Measurements from ENCODE around the gene TNFSF12. TPM values are rescaled to one million over a fixed set of nuclear protein-coding genes. Genes with fewer than 3 reads are reported as not detected.
A peak's percentile ranks its signal among the peaks of the same experiment; 100 is the strongest.

The TNFSF12 gene, protein sequence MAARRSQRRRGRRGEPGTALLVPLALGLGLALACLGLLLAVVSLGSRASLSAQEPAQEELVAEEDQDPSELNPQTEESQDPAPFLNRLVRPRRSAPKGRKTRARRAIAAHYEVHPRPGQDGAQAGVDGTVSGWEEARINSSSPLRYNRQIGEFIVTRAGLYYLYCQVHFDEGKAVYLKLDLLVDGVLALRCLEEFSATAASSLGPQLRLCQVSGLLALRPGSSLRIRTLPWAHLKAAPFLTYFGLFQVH
- total RNA-seq = 1 to 10 TPM; 4.6 to 6.5 (median 6.1) TPM

DNA sequence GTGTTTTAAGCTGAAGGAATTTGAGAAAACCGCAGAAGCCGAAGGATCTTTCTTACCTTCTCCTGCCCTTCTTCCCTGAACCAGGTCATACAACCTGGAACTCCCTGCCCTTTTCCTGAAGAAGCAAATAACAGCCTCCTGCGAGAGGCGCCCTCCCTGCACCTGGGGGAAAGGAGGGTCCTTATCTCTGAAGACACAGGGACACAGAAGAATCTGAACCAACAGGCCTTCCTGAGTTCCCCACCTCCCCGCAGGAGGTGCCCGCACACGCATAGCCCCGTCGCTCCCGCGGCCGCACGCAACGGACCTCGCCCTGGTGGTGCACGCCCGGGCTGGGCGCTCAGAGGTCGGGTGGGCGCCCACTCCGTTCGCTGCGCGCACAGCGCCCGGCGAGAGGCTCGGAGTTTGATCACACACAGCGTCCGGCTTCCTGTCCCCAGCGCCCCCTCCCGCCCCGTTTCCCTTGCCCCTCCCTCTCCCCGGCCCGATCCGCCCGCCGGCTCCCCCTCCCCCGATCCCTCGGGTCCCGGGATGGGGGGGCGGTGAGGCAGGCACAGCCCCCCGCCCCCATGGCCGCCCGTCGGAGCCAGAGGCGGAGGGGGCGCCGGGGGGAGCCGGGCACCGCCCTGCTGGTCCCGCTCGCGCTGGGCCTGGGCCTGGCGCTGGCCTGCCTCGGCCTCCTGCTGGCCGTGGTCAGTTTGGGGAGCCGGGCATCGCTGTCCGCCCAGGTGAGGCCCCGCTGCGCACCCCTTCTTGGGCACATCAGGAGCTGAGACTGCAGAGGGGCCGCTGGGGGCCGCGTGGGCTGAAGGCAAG is at the start of gene TNFSF12:
Gene TNFSF12 (plus strand): TSS at position 474 of the 816 bp plus-strand sequence. CDS start 96 bp downstream, at position 570.
- ATAC-seq (peak; percentile 72 to 73), DNase-seq (peak; percentile 37)
- H3K27me3 Mint-ChIP-seq (ENCODE audit: low read depth) = no peaks in the 10 kb centered on the region
- H3K9me3 Mint-ChIP-seq = no peaks in the 10 kb centered on the region
- no peaks in the 10 kb centered on the region for H3K36me3 Mint-ChIP-seq (ENCODE audit: insufficient read depth)
- H3K4me3 Mint-ChIP-seq = peak within 1 kb of the TSS; percentile 79
- peaks cover 50% of the 10 kb centered on the region for H3K4me1 Mint-ChIP-seq (ENCODE audit: low read depth)

DNA sequence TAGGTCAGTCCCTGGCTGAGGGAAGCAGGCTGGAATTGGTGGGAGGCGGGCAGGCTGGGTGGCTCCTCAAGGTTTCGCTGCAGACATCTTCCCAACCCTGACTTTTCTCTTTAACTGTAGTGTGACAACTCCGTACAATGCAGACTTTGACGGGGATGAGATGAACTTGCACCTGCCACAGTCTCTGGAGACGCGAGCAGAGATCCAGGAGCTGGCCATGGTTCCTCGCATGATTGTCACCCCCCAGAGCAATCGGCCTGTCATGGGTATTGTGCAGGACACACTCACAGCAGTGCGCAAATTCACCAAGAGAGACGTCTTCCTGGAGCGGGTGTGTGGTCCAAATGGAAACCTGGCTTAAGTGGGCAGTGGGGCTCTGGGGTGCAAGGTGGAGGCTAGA is 49.7 kb upstream of the TNFSF12 start:
- no peak for DNase-seq
- no peaks in the 10 kb centered on the region for H3K27me3 Mint-ChIP-seq (ENCODE audit: low read depth)
- no peak for ATAC-seq
- H3K4me3 Mint-ChIP-seq = no peak overlapping the region
- peaks cover 6% of the 10 kb centered on the region for H3K4me1 Mint-ChIP-seq (ENCODE audit: low read depth)
- H3K36me3 Mint-ChIP-seq (ENCODE audit: insufficient read depth) = peaks cover 48% of the 10 kb centered on the region
- no peaks in the 10 kb centered on the region for H3K9me3 Mint-ChIP-seq

DNA sequence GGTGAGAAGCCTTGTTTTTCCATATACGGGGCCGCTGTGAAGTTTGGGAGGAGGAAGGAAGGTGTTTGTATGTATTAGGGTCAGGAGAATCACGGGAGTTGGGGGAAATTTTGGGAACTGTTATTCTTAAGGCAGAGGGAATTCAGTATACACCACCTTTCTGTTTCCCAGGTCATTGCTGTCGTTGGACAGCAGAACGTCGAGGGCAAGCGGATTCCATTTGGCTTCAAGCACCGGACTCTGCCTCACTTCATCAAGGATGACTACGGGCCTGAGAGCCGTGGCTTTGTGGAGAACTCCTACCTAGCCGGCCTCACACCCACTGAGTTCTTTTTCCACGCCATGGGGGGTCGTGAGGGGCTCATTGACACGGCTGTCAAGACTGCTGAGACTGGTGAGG is 47.1 kb upstream of the TNFSF12 start:
- Mint-ChIP-seq H3K4me1 (ENCODE audit: low read depth) (no peaks in the 10 kb centered on the region), H3K36me3 (ENCODE audit: insufficient read depth) (peaks cover 55% of the 10 kb centered on the region), H3K4me3 (no peak overlapping the region), H3K9me3 (no peaks in the 10 kb centered on the region), H3K27me3 (ENCODE audit: low read depth) (no peaks in the 10 kb centered on the region)
- DNase-seq = no peak
- ATAC-seq = no peak

DNA sequence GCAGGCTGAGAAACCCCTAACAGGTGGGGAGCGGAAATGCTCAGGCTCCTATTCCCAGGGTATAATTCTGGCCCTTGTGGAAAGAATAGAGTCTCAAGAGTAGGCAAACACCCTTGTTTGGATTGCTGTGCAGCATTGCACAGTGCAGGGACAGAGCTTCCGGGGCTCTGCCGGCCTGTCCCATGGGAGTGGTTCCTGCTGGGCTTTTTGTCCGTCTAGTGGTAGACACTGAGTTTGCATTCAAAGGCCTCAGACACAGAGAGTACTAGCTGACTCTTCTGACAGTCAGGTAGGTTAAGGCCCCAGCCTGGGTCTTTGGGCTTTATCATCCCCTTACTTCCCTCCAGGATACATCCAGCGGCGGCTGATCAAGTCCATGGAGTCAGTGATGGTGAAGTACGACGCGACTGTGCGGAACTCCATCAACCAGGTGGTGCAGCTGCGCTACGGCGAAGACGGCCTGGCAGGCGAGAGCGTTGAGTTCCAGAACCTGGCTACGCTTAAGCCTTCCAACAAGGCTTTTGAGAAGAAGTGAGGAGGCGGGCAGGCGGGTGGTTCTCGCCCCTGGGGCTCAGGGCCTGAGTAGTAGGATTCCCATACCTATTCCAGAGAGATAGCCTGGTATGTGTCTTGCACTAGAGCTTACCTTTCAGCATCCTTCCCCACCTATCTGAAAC is 46.5 kb upstream of the TNFSF12 start:
- Mint-ChIP-seq H3K4me1 (ENCODE audit: low read depth) (no peaks in the 10 kb centered on the region), H3K4me3 (no peak overlapping the region), H3K36me3 (ENCODE audit: insufficient read depth) (peaks cover 51% of the 10 kb centered on the region), H3K9me3 (no peaks in the 10 kb centered on the region), H3K27me3 (ENCODE audit: low read depth) (no peaks in the 10 kb centered on the region)
- ATAC-seq = no peak
- DNase-seq = no peak

DNA sequence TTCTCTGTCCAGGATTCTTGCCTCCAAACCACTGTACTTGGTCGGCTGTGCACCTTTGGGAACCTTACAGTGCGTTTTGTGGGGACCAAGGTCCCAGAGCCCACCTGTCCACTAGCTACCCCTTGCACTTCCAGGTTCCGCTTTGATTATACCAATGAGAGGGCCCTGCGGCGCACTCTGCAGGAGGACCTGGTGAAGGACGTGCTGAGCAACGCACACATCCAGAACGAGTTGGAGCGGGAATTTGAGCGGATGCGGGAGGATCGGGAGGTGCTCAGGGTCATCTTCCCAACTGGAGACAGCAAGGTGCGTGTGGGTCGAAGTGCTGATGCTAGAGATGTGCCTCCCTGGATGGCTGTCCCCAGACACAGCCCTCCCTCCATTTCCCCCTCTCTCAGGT is 45.9 kb upstream of the TNFSF12 start:
- Mint-ChIP-seq H3K9me3 (no peaks in the 10 kb centered on the region), H3K4me3 (no peak overlapping the region), H3K4me1 (ENCODE audit: low read depth) (no peaks in the 10 kb centered on the region), H3K36me3 (ENCODE audit: insufficient read depth) (peaks cover 53% of the 10 kb centered on the region), H3K27me3 (ENCODE audit: low read depth) (no peaks in the 10 kb centered on the region)
- DNase-seq (no peak), ATAC-seq (no peak)

DNA sequence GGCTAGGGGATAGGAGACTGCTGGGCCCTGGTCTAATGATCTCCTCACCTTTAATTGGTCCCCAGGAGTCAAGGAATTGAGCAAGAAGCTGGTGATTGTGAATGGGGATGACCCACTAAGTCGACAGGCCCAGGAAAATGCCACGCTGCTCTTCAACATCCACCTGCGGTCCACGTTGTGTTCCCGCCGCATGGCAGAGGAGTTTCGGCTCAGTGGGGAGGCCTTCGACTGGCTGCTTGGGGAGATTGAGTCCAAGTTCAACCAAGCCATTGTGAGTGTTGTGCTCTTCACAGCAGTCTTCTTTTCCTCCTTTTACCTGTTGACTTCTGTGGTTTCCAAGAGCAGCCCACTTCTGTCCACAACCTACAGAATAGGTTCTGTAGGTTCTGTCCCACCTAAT is 45.3 kb upstream of the TNFSF12 start:
- Mint-ChIP-seq H3K4me3 (no peak overlapping the region), H3K4me1 (ENCODE audit: low read depth) (no peaks in the 10 kb centered on the region), H3K27me3 (ENCODE audit: low read depth) (no peaks in the 10 kb centered on the region), H3K9me3 (no peaks in the 10 kb centered on the region), H3K36me3 (ENCODE audit: insufficient read depth) (peaks cover 56% of the 10 kb centered on the region)
- no peak for ATAC-seq
- DNase-seq = no peak

DNA sequence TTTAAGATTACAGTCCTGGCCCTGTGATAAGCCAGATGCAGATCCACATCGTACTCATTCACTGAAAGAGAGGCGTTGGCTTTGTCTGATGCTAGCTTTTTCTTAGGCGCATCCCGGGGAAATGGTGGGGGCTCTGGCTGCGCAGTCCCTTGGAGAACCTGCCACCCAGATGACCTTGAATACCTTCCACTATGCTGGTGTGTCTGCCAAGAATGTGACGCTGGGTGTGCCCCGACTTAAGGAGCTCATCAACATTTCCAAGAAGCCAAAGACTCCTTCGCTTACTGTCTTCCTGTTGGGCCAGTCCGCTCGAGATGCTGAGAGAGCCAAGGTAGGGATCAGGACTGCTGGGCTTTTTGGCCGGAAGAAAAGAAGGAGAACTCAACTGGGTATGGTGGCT is 40.7 kb upstream of the TNFSF12 start:
- Mint-ChIP-seq H3K27me3 (ENCODE audit: low read depth) (no peaks in the 10 kb centered on the region), H3K9me3 (no peaks in the 10 kb centered on the region), H3K36me3 (ENCODE audit: insufficient read depth) (peaks cover 55% of the 10 kb centered on the region), H3K4me1 (ENCODE audit: low read depth) (no peaks in the 10 kb centered on the region), H3K4me3 (no peak overlapping the region)
- DNase-seq (no peak), ATAC-seq (no peak)

DNA sequence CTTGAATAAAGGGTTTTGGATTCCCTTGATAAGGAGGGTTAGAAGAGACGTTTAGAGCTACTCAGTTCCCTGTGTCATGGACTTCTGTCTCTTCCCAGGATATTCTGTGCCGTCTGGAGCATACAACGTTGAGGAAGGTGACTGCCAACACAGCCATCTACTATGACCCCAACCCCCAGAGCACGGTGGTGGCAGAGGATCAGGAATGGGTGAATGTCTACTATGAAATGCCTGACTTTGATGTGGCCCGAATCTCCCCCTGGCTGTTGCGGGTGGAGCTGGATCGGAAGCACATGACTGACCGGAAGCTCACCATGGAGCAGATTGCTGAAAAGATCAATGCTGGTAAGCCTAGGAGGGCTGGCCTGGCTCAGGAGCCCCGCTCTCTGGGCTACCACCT is 40.0 kb upstream of the TNFSF12 start:
- H3K36me3 Mint-ChIP-seq (ENCODE audit: insufficient read depth) = peaks cover 53% of the 10 kb centered on the region
- DNase-seq (no peak), ATAC-seq (no peak)
- H3K4me3 Mint-ChIP-seq = no peak overlapping the region
- no peaks in the 10 kb centered on the region for H3K4me1 Mint-ChIP-seq (ENCODE audit: low read depth)
- no peaks in the 10 kb centered on the region for H3K27me3 Mint-ChIP-seq (ENCODE audit: low read depth)
- H3K9me3 Mint-ChIP-seq = no peaks in the 10 kb centered on the region

DNA sequence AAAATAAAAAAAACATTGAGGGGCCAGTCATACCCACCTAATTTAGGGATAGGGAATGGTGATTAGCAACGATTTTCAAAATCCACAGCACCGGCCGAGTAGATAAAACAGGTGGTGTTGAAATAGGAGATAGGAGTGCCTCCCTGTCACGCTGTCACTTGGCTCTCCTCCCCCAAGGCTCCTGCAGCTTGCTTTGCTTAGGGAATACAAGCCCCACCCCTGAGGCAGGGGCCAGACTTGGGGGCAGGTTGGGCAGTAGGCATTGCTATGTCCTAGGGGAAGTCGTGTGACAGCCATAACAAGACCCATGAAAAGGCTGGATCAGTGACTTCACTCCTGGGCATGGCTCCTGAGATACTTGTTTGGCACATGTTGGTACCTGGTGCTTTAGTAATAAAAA is 38.9 kb upstream of the TNFSF12 start:
- no peaks in the 10 kb centered on the region for H3K9me3 Mint-ChIP-seq
- ATAC-seq = no peak
- no peak overlapping the region for H3K4me3 Mint-ChIP-seq
- no peaks in the 10 kb centered on the region for H3K27me3 Mint-ChIP-seq (ENCODE audit: low read depth)
- H3K4me1 Mint-ChIP-seq (ENCODE audit: low read depth) = no peaks in the 10 kb centered on the region
- H3K36me3 Mint-ChIP-seq (ENCODE audit: insufficient read depth) = peaks cover 48% of the 10 kb centered on the region
- no peak for DNase-seq

DNA sequence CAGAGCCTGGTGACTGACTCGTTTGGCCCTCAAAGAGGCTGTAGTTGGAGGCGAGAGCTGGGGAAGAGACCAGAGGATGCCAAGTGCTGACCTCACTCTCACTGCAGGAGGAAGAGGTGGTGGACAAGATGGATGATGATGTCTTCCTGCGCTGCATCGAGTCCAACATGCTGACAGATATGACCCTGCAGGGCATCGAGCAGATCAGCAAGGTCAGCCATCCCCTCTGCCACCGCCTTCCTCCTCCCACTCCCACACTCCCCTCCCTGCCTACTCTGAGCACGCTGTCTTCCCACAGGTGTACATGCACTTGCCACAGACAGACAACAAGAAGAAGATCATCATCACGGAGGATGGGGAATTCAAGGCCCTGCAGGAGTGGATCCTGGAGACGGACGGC is 37.8 kb upstream of the TNFSF12 start:
- H3K4me1 Mint-ChIP-seq (ENCODE audit: low read depth) = no peaks in the 10 kb centered on the region
- peaks cover 42% of the 10 kb centered on the region for H3K36me3 Mint-ChIP-seq (ENCODE audit: insufficient read depth)
- no peaks in the 10 kb centered on the region for H3K27me3 Mint-ChIP-seq (ENCODE audit: low read depth)
- DNase-seq (no peak), ATAC-seq (no peak)
- no peaks in the 10 kb centered on the region for H3K9me3 Mint-ChIP-seq
- no peak overlapping the region for H3K4me3 Mint-ChIP-seq

DNA sequence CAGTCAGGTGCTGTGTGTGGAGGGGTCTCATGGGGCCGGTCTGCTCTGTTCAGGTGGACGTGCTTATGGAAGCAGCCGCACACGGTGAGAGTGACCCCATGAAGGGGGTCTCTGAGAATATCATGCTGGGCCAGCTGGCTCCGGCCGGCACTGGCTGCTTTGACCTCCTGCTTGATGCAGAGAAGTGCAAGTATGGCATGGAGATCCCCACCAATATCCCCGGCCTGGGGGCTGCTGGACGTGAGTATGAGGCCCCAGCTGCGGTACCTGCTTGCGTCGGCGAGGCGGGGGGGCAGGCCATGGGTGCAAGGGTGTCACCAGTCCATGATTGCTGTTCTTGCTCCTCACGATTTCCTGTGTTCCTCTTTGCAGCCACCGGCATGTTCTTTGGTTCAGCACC is 36.8 kb upstream of the TNFSF12 start:
- Mint-ChIP-seq H3K27me3 (ENCODE audit: low read depth) (no peaks in the 10 kb centered on the region), H3K9me3 (no peaks in the 10 kb centered on the region), H3K4me1 (ENCODE audit: low read depth) (no peaks in the 10 kb centered on the region), H3K4me3 (no peak overlapping the region), H3K36me3 (ENCODE audit: insufficient read depth) (peaks cover 35% of the 10 kb centered on the region)
- DNase-seq = no peak
- ATAC-seq = no peak

DNA sequence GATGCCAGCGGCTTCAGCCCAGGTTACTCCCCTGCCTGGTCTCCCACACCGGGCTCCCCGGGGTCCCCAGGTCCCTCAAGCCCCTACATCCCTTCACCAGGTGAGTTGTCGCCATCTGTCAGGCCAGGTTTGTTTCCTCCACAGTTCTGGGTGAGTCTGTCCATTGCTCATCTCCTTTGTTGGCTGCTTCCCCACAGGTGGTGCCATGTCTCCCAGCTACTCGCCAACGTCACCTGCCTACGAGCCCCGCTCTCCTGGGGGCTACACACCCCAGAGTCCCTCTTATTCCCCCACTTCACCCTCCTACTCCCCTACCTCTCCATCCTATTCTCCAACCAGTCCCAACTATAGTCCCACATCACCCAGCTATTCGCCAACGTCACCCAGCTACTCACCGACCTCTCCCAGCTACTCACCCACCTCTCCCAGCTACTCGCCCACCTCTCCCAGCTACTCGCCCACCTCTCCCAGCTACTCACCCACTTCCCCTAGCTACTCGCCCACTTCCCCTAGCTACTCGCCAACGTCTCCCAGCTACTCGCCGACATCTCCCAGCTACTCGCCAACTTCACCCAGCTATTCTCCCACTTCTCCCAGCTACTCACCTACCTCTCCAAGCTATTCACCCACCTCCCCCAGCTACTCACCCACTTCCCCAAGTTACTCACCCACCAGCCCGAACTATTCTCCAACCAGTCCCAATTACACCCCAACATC is 35.9 kb upstream of the TNFSF12 start:
- Mint-ChIP-seq H3K36me3 (ENCODE audit: insufficient read depth) (peaks cover 32% of the 10 kb centered on the region), H3K27me3 (ENCODE audit: low read depth) (no peaks in the 10 kb centered on the region), H3K4me3 (no peak overlapping the region), H3K4me1 (ENCODE audit: low read depth) (no peaks in the 10 kb centered on the region), H3K9me3 (no peaks in the 10 kb centered on the region)
- ATAC-seq (no peak), DNase-seq (no peak)

DNA sequence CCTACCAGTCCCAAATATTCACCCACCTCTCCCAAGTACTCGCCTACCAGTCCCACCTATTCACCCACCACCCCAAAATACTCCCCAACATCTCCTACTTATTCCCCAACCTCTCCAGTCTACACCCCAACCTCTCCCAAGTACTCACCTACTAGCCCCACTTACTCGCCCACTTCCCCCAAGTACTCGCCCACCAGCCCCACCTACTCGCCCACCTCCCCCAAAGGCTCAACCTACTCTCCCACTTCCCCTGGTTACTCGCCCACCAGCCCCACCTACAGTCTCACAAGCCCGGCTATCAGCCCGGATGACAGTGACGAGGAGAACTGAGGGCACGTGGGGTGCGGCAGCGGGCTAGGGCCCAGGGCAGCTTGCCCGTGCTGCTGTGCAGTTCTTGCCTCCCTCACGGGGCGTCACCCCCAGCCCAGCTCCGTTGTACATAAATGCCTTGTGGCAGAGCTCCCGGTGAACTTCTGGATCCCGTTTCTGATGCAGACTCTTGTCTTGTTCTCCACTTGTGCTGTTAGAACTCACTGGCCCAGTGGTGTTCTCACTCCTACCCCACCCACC is 34.9 kb upstream of the TNFSF12 start:
- no peak for DNase-seq
- no peaks in the 10 kb centered on the region for H3K4me1 Mint-ChIP-seq (ENCODE audit: low read depth)
- no peak overlapping the region for H3K4me3 Mint-ChIP-seq
- no peaks in the 10 kb centered on the region for H3K27me3 Mint-ChIP-seq (ENCODE audit: low read depth)
- peaks cover 23% of the 10 kb centered on the region for H3K36me3 Mint-ChIP-seq (ENCODE audit: insufficient read depth)
- ATAC-seq = no peak
- H3K9me3 Mint-ChIP-seq = no peaks in the 10 kb centered on the region

Measured in activated T-cell treated with anti-CD3 and anti-CD28 coated beads, Interleukin-2, amount 50 U/mL, for 4 hours (primary cell).